ENCODE data around the gene CIP2A. TPM values are rescaled to one million over a fixed set of nuclear protein-coding genes. Genes with fewer than 3 reads are reported as not detected.

CIP2A gene
- total RNA-seq, 4 donors from 2014 or later = 2.9 to 8.8 (median 8.1) TPM

GRCh38 chr3:108546692-108547091 is 42.5 kb downstream of the CIP2A start:
- no peak for TF ChIP-seq CTCF (IDR thresholded peaks at IDR 0.05; ENCODE audit: low read depth)

- TF ChIP-seq CTCF (IDR thresholded peaks at IDR 0.05; ENCODE audit: low read depth) = no peak
Measured at GRCh38 chr3:108546247-108546646, 43.0 kb downstream of the CIP2A start.

GRCh38 chr3:108538083-108538482 is 51.2 kb downstream of the CIP2A start:
- TF ChIP-seq CTCF (IDR thresholded peaks at IDR 0.05; ENCODE audit: low read depth) = no peak

- TF ChIP-seq CTCF (IDR thresholded peaks at IDR 0.05; ENCODE audit: low read depth) = no peak
Measured at GRCh38 chr3:108528459-108529252, 60.6 kb downstream of the CIP2A start.

GRCh38 chr3:108527817-108528216 is 61.4 kb downstream of the CIP2A start:
- TF ChIP-seq CTCF (IDR thresholded peaks at IDR 0.05; ENCODE audit: low read depth) = no peak

GRCh38 chr3:108527109-108527508 is 62.1 kb downstream of the CIP2A start:
- TF ChIP-seq CTCF (IDR thresholded peaks at IDR 0.05; ENCODE audit: low read depth) = no peak

GRCh38 chr3:108525971-108526370 is 63.3 kb downstream of the CIP2A start:
- TF ChIP-seq CTCF (IDR thresholded peaks at IDR 0.05; ENCODE audit: low read depth) = no peak

All from subcutaneous adipose tissue (tissue), 4 donors.